Caco-2 (cell line): ENCODE results near the gene CYP46A1. TPM values are rescaled to one million over a fixed set of nuclear protein-coding genes. Genes with fewer than 3 reads are reported as not detected.

Source experiments
- BruUV-seq: library from RNA; stranded (reverse); fragments of 400-500 nt; replicated peaks from 2 replicates; lab custom pipeline; 2021; lab: Mats Ljungman, UMichigan
- CTCF ChIA-PET: fragments of 300-600 bp; sonication (Branson Sonifier 250); formaldehyde crosslinking; loops from one replicate; lab custom pipeline; 2022; ENCODE audit warnings: antibody characterized with exemption; lab: Charles Lee
- POLR2A ChIA-PET: fragments of 300-600 bp; sonication (Branson Sonifier 250); formaldehyde crosslinking; loops from one replicate; lab custom pipeline; 2022; ENCODE audit warnings: antibody characterized with exemption; lab: Charles Lee
- DNase-seq, 2 experiments: peaks; one replicate each; pipeline versions ENCODE4 v3.0.0 to v3.0.0-alpha.2; 2020 to 2022
- H3K27me3 ChIP-seq: replicated peaks from 2 replicates; pipeline ENCODE4 v1.6.0; 2011; ENCODE audit warnings: low read length; ENCODE audit not compliant: control insufficient read depth, insufficient read depth
- H3K36me3 ChIP-seq: 2 replicates; pipeline ENCODE4 v1.5.1; 2011; ENCODE audit warnings: low read length; ENCODE audit not compliant: control insufficient read depth, insufficient read depth
- H3K4me1 ChIP-seq: fragments of 250-450 bp; sonication (Bioruptor Pico); 2 replicates; pipeline ENCODE4 v1.5.1; 2020; ENCODE audit warnings: mild to moderate bottlenecking
- H3K4me3 ChIP-seq: 2 replicates; pipeline ENCODE4 v1.5.1; 2011; ENCODE audit warnings: low read depth, mild to moderate bottlenecking, control low read depth, low read length
- H3K9me3 ChIP-seq: fragments of 250-450 bp; sonication (Bioruptor Pico); 2 replicates; pipeline ENCODE4 v1.5.1; 2020; ENCODE audit warnings: mild to moderate bottlenecking, moderate library complexity
- H3K27ac Mint-ChIP-seq: one replicate; pipeline ENCODE4 v1.8.0; 2022; ENCODE audit warnings: mixed read lengths; ENCODE audit not compliant: unreplicated experiment
- H3K27me3 Mint-ChIP-seq: one replicate; pipeline ENCODE4 v1.8.0; 2022; ENCODE audit warnings: mixed read lengths; ENCODE audit not compliant: insufficient read depth, unreplicated experiment
- H3K36me3 Mint-ChIP-seq: one replicate; pipeline ENCODE4 v1.8.0; 2022; ENCODE audit warnings: mild to moderate bottlenecking, mixed read lengths; ENCODE audit not compliant: insufficient read depth, unreplicated experiment
- H3K4me1 Mint-ChIP-seq: one replicate; pipeline ENCODE4 v1.8.0; 2022; ENCODE audit warnings: low read depth, mixed read lengths; ENCODE audit not compliant: unreplicated experiment
- H3K4me3 Mint-ChIP-seq: one replicate; pipeline ENCODE4 v1.8.0; 2022; ENCODE audit warnings: mild to moderate bottlenecking, moderate library complexity, mixed read lengths; ENCODE audit not compliant: unreplicated experiment
- H3K9me3 Mint-ChIP-seq: one replicate; pipeline ENCODE4 v1.8.0; 2022; ENCODE audit warnings: mixed read lengths; ENCODE audit not compliant: unreplicated experiment
- CTCF ChIP-seq, 2 experiments: fragments of 200-600 bp in 1 of 2; IDR thresholded peaks; 1 replicate in 1 of 2; 2 replicates in 1 of 2; pipeline versions ENCODE4 v1.5.1 to v1.8.0; 2011 to 2022; ENCODE audit warnings: antibody characterized with exemption in 1 of 2, control low read depth in 1 of 2, inconsistent platforms in 1 of 2, low read depth in 1 of 2, low read length in 1 of 2, mild to moderate bottlenecking in 1 of 2, moderate library complexity in 1 of 2; ENCODE audit not compliant: insufficient read depth in 1 of 2, severe bottlenecking in 1 of 2, unreplicated experiment in 1 of 2
- intact Hi-C: fragments of 100-400 bp; cut with micrococcal nuclease; formaldehyde crosslinking; loops from one replicate; pipeline ENCODE4 v1.10.0; 2022; ENCODE audit not compliant: unreplicated experiment
- total RNA-seq: library from RNA; stranded (reverse); gene quantifications from 2 replicates; pipeline ENCODE4 v1.2.3, GENCODE V29; 2022

CYP46A1 gene
- total RNA-seq, 1 experiment from 2014 or later = 0.09 TPM

- H3K9me3 ChIP-seq = peaks cover 17% of the 10 kb centered on the region
- intact Hi-C loops = no loop called here
- ChIA-PET POLR2A (no interaction called here), CTCF (no interaction called here)
- Mint-ChIP-seq H3K36me3 (no peaks in the 10 kb centered on the region), H3K9me3 (peaks cover 30% of the 10 kb centered on the region), H3K4me3 (no peak overlapping the region), H3K27me3 (no peaks in the 10 kb centered on the region), H3K27ac (no peak overlapping the region), H3K4me1 (no peaks in the 10 kb centered on the region)
- no peaks in the 10 kb centered on the region; the same call in 1 of the 2 replicates for H3K27me3 ChIP-seq
- no peak for TF ChIP-seq CTCF (IDR thresholded peaks at IDR 0.05; ENCODE audit: insufficient read depth in 1 of 2, low read depth in 1 of 2, low read length in 1 of 2, severe bottlenecking in 1 of 2, unreplicated experiment in 1 of 2)
- H3K36me3 ChIP-seq = no peaks in the 10 kb centered on the region
- no peak for DNase-seq
- no peaks in the 10 kb centered on the region for H3K4me1 ChIP-seq
- no TSS peak for BruUV-seq
- no peak overlapping the region for H3K4me3 ChIP-seq
Observed at GRCh38 chr14:99703381-99703780, 19.3 kb downstream of the CYP46A1 start.

- Mint-ChIP-seq H3K27me3 (no peaks in the 10 kb centered on the region), H3K4me3 (no peak overlapping the region), H3K9me3 (peaks cover 30% of the 10 kb centered on the region), H3K4me1 (no peaks in the 10 kb centered on the region), H3K36me3 (no peaks in the 10 kb centered on the region), H3K27ac (no peak overlapping the region)
- peaks cover 17% of the 10 kb centered on the region for H3K9me3 ChIP-seq
- BruUV-seq = no TSS peak
- ChIA-PET CTCF (no interaction called here), POLR2A (no interaction called here)
- intact Hi-C loops = no loop called here
- no peak for TF ChIP-seq CTCF (IDR thresholded peaks at IDR 0.05; ENCODE audit: insufficient read depth in 1 of 2, low read depth in 1 of 2, low read length in 1 of 2, severe bottlenecking in 1 of 2, unreplicated experiment in 1 of 2)
- H3K27me3 ChIP-seq = no peaks in the 10 kb centered on the region; the same call in 1 of the 2 replicates
- DNase-seq = no peak
- H3K4me1 ChIP-seq = no peaks in the 10 kb centered on the region
- no peak overlapping the region for H3K4me3 ChIP-seq
- no peaks in the 10 kb centered on the region for H3K36me3 ChIP-seq
Observed at GRCh38 chr14:99704037-99704436, 19.9 kb downstream of the CYP46A1 start.

- Histone ChIP-seq H3K4me3 (no peak overlapping the region), H3K9me3 (peaks cover 17% of the 10 kb centered on the region), H3K36me3 (no peaks in the 10 kb centered on the region), H3K27me3 (no peaks in the 10 kb centered on the region; the same call in 1 of the 2 replicates), H3K4me1 (no peaks in the 10 kb centered on the region)
- no peaks in the 10 kb centered on the region for H3K36me3 Mint-ChIP-seq
- intact Hi-C loops = no loop called here
- H3K9me3 Mint-ChIP-seq = peaks cover 30% of the 10 kb centered on the region
- no peak for DNase-seq
- no peak overlapping the region for H3K4me3 Mint-ChIP-seq
- H3K27ac Mint-ChIP-seq = no peak overlapping the region
- no peaks in the 10 kb centered on the region for H3K4me1 Mint-ChIP-seq
- TF ChIP-seq CTCF (IDR thresholded peaks at IDR 0.05; ENCODE audit: insufficient read depth in 1 of 2, low read depth in 1 of 2, low read length in 1 of 2, severe bottlenecking in 1 of 2, unreplicated experiment in 1 of 2) = no peak
- no TSS peak for BruUV-seq
- ChIA-PET CTCF (no interaction called here), POLR2A (interaction anchor here (0.6 kb wide), 1 partner anchor 231 kb away, joined by 4 read pairs; no protein-coding TSS in a partner anchor)
- no peaks in the 10 kb centered on the region for H3K27me3 Mint-ChIP-seq
Observed at GRCh38 chr14:99706107-99706900, 22.2 kb downstream of the CYP46A1 start.
